Esophagus squamous epithelium (tissue), 4 donors: Measurements from ENCODE around the gene PPP1R9A.

Experiments used
- CTCF ChIP-seq, 6 experiments: fragments of 450-650 bp in 4 of 6; fragments of 200-600 bp in 2 of 6; sonication (generic) in 2 of 6; IDR thresholded peaks; one replicate each; pipeline ENCODE4 v1.5.1; 2016 to 2019; ENCODE audit warnings: antibody characterized with exemption in 6 of 6, mild to moderate bottlenecking in 4 of 6, moderate library complexity in 4 of 6
- POLR2A ChIP-seq, 4 donors: fragments of 450-650 bp; IDR thresholded peaks; one replicate each; pipeline ENCODE4 v1.6.1; 2017; ENCODE audit warnings: antibody characterized with exemption in 4 of 4, mild to moderate bottlenecking in 4 of 4, moderate library complexity in 3 of 4

- TF ChIP-seq CTCF (IDR thresholded peaks at IDR 0.05) (no peak), POLR2A (IDR thresholded peaks at IDR 0.05) (no peak)
Measured at GRCh38 chr7:95144256-95144655, 236.9 kb downstream of the PPP1R9A start.
